AG10803 (cell line): ENCODE data around the gene DTX3L.
A peak's percentile ranks its signal among the peaks of the same experiment; 100 is the strongest.

Experiments
- DNase-seq: peaks from one replicate; pipeline ENCODE4 v3.0.0; 2010; ENCODE audit warnings: low read depth
- H3K4me3 ChIP-seq: 2 replicates; pipeline ENCODE4 v1.5.1; 2011; ENCODE audit warnings: mild to moderate bottlenecking, low read length, control low read depth
- CTCF ChIP-seq: conservative IDR thresholded peaks from 2 replicates; pipeline ENCODE4 v1.5.1; 2011; ENCODE audit warnings: mild to moderate bottlenecking, low read length, control low read depth, inconsistent platforms

Gene DTX3L

GRCh38 chr3:122548076-122548475 is 16.1 kb upstream of the DTX3L start:
- H3K4me3 ChIP-seq = no peak overlapping the region
- TF ChIP-seq CTCF = no peak
- no peak for DNase-seq

- no peak overlapping the region for H3K4me3 ChIP-seq
- DNase-seq = no peak
- TF ChIP-seq CTCF = no peak
Measured at GRCh38 chr3:122548619-122549018, 15.5 kb upstream of the DTX3L start.

GRCh38 chr3:122553171-122553570 is 11.0 kb upstream of the DTX3L start:
- TF ChIP-seq CTCF = no peak
- no peak for DNase-seq
- H3K4me3 ChIP-seq = no peak overlapping the region

GRCh38 chr3:122555275-122556071 is 8.7 kb upstream of the DTX3L start:
- H3K4me3 ChIP-seq = no peak overlapping the region
- no peak for TF ChIP-seq CTCF
- DNase-seq = peak; percentile 51

- H3K4me3 ChIP-seq = no peak overlapping the region
- DNase-seq = no peak
- no peak for TF ChIP-seq CTCF
Measured at GRCh38 chr3:122557356-122557755, 6.8 kb upstream of the DTX3L start.

- no peak overlapping the region for H3K4me3 ChIP-seq
- no peak for TF ChIP-seq CTCF
- no peak for DNase-seq
Measured at GRCh38 chr3:122558605-122559004, 5.5 kb upstream of the DTX3L start.

- no peak for DNase-seq
- no peak overlapping the region for H3K4me3 ChIP-seq
- TF ChIP-seq CTCF = no peak
Measured at GRCh38 chr3:122559906-122560305, 4.2 kb upstream of the DTX3L start.
